ENCODE results near the gene HPS1.

The HPS1 gene

DNA sequence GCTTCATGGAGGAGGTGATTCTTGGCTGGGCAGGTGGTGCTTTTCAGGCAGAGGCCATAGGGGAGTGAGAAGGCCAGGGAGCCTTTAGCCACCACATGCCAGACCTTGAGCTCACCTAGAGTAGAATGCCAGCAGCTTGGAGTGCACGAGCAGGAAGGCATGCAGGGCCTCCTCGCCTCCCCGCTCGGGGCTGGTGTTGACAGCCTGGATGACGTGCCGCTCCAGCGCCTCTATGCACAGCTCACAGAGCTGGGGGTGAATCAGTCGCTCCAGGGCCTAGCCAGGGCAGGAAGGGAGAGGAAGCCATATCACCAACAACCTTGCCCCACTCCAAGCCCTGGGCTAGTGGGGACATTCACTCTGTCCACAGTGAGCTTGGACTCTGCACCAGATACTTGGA, 15.7 kb downstream of the HPS1 start:
- no peak for DNase-seq

DNA sequence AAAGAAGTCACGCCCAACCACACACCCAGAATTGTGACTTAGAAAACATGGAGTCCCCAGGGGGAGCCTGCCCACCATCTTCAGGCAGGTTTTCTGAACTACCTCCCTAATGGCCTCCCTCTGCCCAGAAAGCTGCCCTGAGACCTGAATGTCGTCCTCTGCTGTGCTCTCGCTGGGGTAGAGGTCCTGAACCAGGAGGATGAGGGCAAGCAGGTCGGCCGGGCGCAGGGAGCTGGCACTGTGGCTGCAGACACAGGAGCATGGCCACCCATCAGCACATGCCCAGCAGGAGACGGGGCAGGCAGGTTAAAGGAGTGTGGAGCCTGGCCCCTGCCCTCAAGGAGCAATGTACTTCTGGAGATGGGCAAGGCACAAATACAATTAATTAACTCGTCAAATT, 16.3 kb downstream of the HPS1 start:
- no peak for DNase-seq

- no peak for DNase-seq
Observed at GRCh38 chr10:98429320-98430072, 17.2 kb downstream of the HPS1 start.

GRCh38 chr10:98427011-98427515, 19.7 kb downstream of the HPS1 start:
- DNase-seq: no peak

- peak in 1 of 14 donors; percentile 5 for DNase-seq
Observed at GRCh38 chr10:98425511-98426352, 21.0 kb downstream of the HPS1 start.

DNA sequence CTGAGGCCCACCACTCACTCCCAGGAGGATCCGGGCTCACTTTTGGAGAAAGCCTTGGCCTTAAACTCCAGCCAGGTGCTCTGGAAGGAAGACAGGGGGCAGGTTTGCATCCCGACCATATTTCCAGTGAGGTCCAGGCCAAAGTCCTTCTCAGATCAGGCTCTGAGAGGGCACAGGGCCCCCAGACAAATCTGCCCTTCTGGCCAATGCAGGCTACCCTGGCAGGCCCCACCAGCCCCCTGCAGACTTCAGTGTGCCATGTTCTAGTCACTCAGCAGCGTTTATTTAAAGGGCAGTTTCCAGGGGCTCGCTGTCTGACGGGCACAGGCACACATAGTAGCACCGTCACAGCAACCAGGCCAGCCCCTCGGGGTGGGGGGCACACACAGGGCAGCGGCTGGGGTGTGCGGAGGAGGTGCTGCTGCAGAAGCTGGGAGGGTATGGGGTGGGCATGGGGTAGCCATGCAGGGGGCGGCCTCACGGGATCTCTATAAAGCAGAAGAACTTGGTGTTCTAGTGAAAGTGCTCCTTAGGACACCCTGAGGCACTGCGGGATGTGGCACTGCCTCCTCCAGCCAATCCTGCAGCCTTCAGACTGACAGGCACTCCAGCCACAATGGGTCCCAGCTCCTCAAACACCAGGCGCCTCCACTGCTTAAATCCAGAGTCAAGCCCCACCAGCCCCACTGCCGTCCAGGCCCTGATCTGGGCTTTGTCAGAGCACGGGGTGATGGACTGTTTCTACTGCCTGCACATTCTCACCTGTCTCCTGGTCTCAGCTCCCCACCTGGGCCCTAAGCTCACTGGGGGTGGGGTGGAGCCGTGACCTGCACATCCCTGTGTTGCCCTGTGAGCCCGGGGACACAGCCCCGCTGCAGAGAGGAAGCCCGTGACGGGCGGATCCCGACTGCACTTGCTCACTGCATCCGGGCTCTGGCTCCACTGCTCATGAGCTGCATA, 22.2 kb downstream of the HPS1 start:
- no peak for DNase-seq

DNA sequence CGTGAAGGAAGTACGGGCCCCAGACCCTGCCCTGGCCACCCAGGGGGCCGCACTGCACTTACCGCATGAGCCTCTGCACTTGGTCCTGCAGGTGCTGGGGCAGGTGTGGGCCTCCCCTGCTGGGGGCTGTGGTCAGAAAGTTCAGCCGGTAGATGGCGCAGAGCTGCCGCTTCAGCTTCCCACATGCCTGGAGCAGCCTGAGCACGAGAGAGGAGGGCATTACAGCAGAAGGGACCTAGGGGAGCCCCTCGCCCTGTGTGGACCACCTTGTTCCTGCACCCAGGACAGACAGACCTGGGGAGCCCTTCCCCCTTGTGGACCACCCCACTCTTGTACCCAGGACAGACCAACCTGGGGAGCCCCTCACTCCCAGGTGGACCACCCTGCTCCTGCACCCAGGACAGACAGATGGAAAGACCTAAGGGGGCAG, 23.0 kb downstream of the HPS1 start:
- no peak for DNase-seq

- DNase-seq: no peak
Observed at GRCh38 chr10:98422182-98422581, 24.6 kb downstream of the HPS1 start.

GRCh38 chr10:98420786-98421185, 25.9 kb downstream of the HPS1 start:
- no peak for DNase-seq

GRCh38 chr10:98419469-98420261, 27.1 kb downstream of the HPS1 start:
- no peak for DNase-seq

- no peak for DNase-seq
Observed at GRCh38 chr10:98418665-98419468, 27.9 kb downstream of the HPS1 start.

- DNase-seq: no peak
Observed at GRCh38 chr10:98417973-98418664, 28.6 kb downstream of the HPS1 start.

DNA sequence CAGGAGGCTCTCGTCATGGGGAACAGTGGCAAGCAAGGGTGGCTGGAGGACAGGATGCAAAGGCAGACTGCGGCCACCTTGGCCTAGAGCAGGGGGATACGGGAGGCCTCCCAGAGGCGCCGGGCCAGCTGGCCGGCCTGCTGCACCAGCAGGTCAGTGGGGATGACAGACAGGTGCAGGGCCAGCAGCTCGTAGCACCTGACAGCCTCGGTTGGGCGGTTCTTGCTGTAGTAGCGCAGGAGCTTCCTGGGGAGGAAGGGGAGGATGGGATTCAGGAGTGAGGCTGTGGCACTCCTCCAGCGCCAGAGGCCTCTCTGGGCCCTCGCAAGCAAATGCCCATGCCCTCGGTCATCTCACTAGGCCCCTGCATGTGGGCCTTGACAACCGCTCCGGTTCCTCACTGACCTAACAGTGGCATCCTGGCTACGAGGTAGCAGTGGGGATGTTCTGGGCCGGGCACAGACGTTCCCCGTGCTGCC, 29.2 kb downstream of the HPS1 start:
- DNase-seq: peak in 1 of 14 donors; percentile 68

- DNase-seq: no peak
Observed at GRCh38 chr10:98416606-98417388, 29.9 kb downstream of the HPS1 start.

DNA sequence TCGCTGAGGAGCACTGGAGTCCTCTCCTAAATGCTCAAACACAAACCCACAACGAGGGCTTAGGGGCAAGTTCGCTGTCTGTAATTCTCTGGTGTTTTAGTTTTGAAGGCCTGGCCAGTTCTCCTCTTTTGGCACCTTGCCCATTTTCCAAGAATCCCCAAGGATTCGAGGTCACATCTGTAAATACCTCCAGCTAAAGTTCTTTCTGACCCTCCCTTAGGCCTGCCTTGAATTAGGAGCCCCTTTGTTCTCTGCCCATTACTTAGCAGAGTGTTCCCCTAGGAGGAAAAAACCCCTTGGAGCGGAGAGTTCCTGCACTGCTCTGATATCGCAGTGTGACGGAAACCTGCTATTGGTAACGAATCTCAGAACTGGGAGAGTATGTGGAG, 31.0 kb downstream of the HPS1 start:
- no peak for DNase-seq

DNA sequence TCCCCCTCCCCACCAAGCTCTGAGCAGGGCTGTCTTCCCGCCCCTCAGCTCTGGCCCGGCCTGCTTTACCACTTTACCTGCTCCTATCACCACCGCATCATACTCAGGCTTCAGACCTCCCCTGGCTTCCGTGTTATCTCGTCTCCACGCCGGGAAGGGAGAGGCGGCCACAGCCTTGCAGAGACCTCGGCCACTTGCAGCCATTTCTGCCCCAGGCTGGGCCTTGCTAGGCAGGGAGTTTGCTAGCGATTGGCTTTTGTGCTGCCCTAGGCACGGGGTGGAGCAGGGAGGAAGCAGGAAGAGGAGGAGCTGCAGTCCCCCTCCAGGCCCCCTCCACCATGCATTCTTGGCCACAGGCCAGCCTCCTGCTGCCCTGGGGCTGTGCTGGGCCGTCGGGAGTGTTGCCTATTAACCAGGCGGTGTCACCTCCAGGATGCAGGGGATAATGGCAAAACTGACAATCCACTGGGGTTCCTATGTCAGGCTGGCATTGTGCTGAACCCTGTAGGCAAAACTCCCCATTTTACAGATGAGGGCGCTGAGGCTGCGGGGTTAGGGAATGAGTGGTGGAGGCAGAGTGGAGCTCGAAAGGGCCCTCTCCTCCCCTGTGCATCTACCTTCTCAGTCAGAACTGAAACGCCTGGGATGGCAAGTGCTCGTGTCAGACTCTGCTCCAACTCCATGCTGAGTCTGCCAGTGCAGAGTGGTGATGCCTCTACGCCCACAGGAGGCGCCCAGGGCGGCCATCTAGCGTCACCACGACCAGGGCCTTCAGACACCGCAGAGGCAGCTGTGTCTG, 31.6 kb downstream of the HPS1 start, which contains the start of gene PYROXD2:
Gene PYROXD2 (minus strand): TSS at position 251 of the 799 bp plus-strand sequence. CDS start 47 bp downstream, at position 204.
- DNase-seq: peak; percentile 17 to 83 (median 60)

GRCh38 chr10:98414578-98414931, 32.2 kb downstream of the HPS1 start:
- no peak for DNase-seq

GRCh38 chr10:98411768-98412167, 35.0 kb downstream of the HPS1 start:
- DNase-seq: no peak

Measured in C1 segment of cervical spinal cord (tissue), 14 donors.